GM12872 (cell line): Measurements from ENCODE around the gene RBP5.

Source experiments
- CTCF ChIP-seq: IDR thresholded peaks from 3 replicates; pipeline ENCODE4 v1.5.1; 2011; ENCODE audit warnings: low read depth, mild to moderate bottlenecking, low read length, moderate library complexity; ENCODE audit not compliant: insufficient read depth

Gene RBP5

GRCh38 chr12:7128681-7129286 lies at the start of gene RBP5:
TSS of gene RBP5 (minus strand) at chr12:7128889. CDS start at chr12:7128775, 114 bp downstream.
- no peak for TF ChIP-seq CTCF

- no peak for TF ChIP-seq CTCF
Observed at GRCh38 chr12:7178481-7178880, 49.8 kb upstream of the RBP5 start.

GRCh38 chr12:7176595-7176994 lies 47.9 kb upstream of the RBP5 start:
- no peak for TF ChIP-seq CTCF

GRCh38 chr12:7175493-7175892 lies 46.8 kb upstream of the RBP5 start:
- TF ChIP-seq CTCF, result no peak

GRCh38 chr12:7171854-7172253 lies 43.2 kb upstream of the RBP5 start:
- no peak for TF ChIP-seq CTCF

- TF ChIP-seq CTCF, result no peak
Observed at GRCh38 chr12:7169951-7170350, 41.3 kb upstream of the RBP5 start.

GRCh38 chr12:7162691-7163114 lies 34.0 kb upstream of the RBP5 start:
- peak; percentile 52; the same call in 2 of the 3 replicates for TF ChIP-seq CTCF

- no peak for TF ChIP-seq CTCF
Observed at GRCh38 chr12:7161811-7162210, 33.1 kb upstream of the RBP5 start.
